SU-DHL-6 (cell line): Measurements from ENCODE around the gene ABCA3.

Experiments used
- H2AFZ ChIP-seq: fragments of 200-600 bp; sonication (generic); 2 replicates; pipeline ENCODE4 v1.6.1; 2014; ENCODE audit warnings: low read depth, mild to moderate bottlenecking, moderate library complexity, mixed read lengths, antibody characterized with exemption, low read length; ENCODE audit not compliant: severe bottlenecking
- H3F3A ChIP-seq: fragments of 200-600 bp; shearing (Covaris generic); 2 replicates; pipeline ENCODE4 v1.6.0; 2016; ENCODE audit warnings: antibody characterized with exemption, mild to moderate bottlenecking; ENCODE audit not compliant: insufficient read depth
- H3K27ac ChIP-seq: fragments of 200-600 bp; sonication (generic); 2 replicates; pipeline ENCODE4 v1.5.1; 2016; ENCODE audit warnings: low read depth, mild to moderate bottlenecking, low read length, moderate library complexity, mixed read lengths
- H3K27me3 ChIP-seq: fragments of 200-600 bp; sonication (generic), shearing (Covaris generic); 2 replicates; pipeline ENCODE4 v1.6.0; 2014; ENCODE audit warnings: mild to moderate bottlenecking, low read length
- H3K36me3 ChIP-seq: fragments of 200-600 bp; sonication (generic); 2 replicates; pipeline ENCODE4 v1.6.1; 2014; ENCODE audit warnings: mild to moderate bottlenecking, low read length, mixed read lengths
- H3K4me2 ChIP-seq: fragments of 300-600, 200-600 bp; shearing (Covaris generic), sonication (generic); 2 replicates; pipeline ENCODE4 v1.6.0; 2014; ENCODE audit warnings: low read length, low read depth, mild to moderate bottlenecking; ENCODE audit not compliant: poor library complexity, severe bottlenecking
- H3K4me3 ChIP-seq: fragments of 200-600 bp; sonication (generic); 2 replicates; pipeline ENCODE4 v1.5.1; 2014; ENCODE audit warnings: antibody characterized with exemption, low read length, mild to moderate bottlenecking, mixed read lengths; ENCODE audit not compliant: insufficient read depth, poor library complexity, severe bottlenecking
- H3K79me2 ChIP-seq: fragments of 200-600 bp; sonication (generic); 2 replicates; pipeline ENCODE4 v1.6.1; 2014; ENCODE audit warnings: mild to moderate bottlenecking, low read length, moderate library complexity; ENCODE audit not compliant: insufficient read depth
- H3K9ac ChIP-seq: fragments of 200-600 bp; sonication (generic); 2 replicates; pipeline ENCODE4 v1.7.0; 2014; ENCODE audit warnings: mild to moderate bottlenecking, low read length
- H3K9me2 ChIP-seq: fragments of 200-600 bp; sonication (generic); replicated peaks from 2 replicates; pipeline ENCODE4 v1.6.1; 2014; ENCODE audit warnings: low read length; ENCODE audit not compliant: insufficient read depth
- H3K9me3 ChIP-seq: fragments of 200-600 bp; sonication (generic); 2 replicates; pipeline ENCODE4 v1.6.1; 2014; ENCODE audit warnings: low read length, mixed read lengths; ENCODE audit not compliant: insufficient read depth
- H4K20me1 ChIP-seq: fragments of 200-600 bp; sonication (generic); 2 replicates; pipeline ENCODE4 v1.6.1; 2014; ENCODE audit warnings: low read depth, mild to moderate bottlenecking, antibody characterized with exemption, low read length, moderate library complexity, mixed read lengths
- CTCF ChIP-seq: fragments of 200-600 bp; sonication (generic); IDR thresholded peaks from one replicate; pipeline ENCODE4 v1.5.1; 2017; ENCODE audit warnings: antibody characterized with exemption, mild to moderate bottlenecking, low read length, moderate library complexity; ENCODE audit not compliant: insufficient read depth, poor library complexity, severe bottlenecking
- EZH2phosphoT487 ChIP-seq: fragments of 200-600 bp; sonication (generic), shearing (Covaris generic); conservative IDR thresholded peaks from 2 replicates; pipeline ENCODE4 v1.6.1; 2018; ENCODE audit warnings: mild to moderate bottlenecking, antibody characterized with exemption, low read length, moderate library complexity, mixed read lengths

Gene ABCA3

DNA sequence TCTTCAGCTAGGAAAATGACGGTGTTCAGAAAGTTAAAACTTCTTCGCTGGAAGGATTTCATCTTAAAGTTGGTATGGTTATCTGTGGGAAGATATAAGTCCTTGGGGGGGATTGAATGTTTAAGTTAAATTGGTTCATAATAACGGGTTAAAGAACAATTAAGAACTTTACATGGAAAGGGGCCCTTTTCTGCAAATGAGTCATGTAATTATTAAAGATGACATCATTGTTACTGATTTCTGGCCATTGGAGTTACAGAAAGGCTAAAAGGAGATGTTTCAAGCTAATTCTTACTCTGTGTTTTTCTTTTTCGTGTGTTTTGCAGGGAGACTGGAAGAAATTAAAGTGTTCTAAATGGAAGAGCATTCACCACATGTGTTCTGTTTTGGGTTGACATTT lies 20.6 kb upstream of the ABCA3 start:
- Histone ChIP-seq H3K9ac (no peak overlapping the region), H3K27ac (no peak overlapping the region), H2AFZ (no peak overlapping the region), H3K4me2 (no peak overlapping the region), H3K36me3 (no peaks in the 10 kb centered on the region), H3K79me2 (no peaks in the 10 kb centered on the region), H3K4me3 (no peak overlapping the region), H3F3A (no peaks in the 10 kb centered on the region), H3K9me2 (no peaks in the 10 kb centered on the region), H4K20me1 (no peaks in the 10 kb centered on the region), H3K27me3 (no peaks in the 10 kb centered on the region), H3K9me3 (peaks cover 10% of the 10 kb centered on the region; the same call in 1 of the 2 replicates)
- no peak for TF ChIP-seq CTCF
- no peak for TF ChIP-seq EZH2phosphoT487

- Histone ChIP-seq H2AFZ (no peak overlapping the region), H3K4me2 (no peak overlapping the region), H3K9ac (no peak overlapping the region), H4K20me1 (no peaks in the 10 kb centered on the region), H3K27ac (no peak overlapping the region), H3K9me3 (peaks cover 10% of the 10 kb centered on the region; the same call in 1 of the 2 replicates), H3K9me2 (no peaks in the 10 kb centered on the region), H3K36me3 (no peaks in the 10 kb centered on the region), H3K4me3 (no peak overlapping the region), H3F3A (no peaks in the 10 kb centered on the region), H3K27me3 (no peaks in the 10 kb centered on the region), H3K79me2 (no peaks in the 10 kb centered on the region)
- TF ChIP-seq CTCF: no peak
- TF ChIP-seq EZH2phosphoT487: no peak
Observed at GRCh38 chr16:2359919-2360318, 19.4 kb upstream of the ABCA3 start.

GRCh38 chr16:2358811-2359210 lies 18.3 kb upstream of the ABCA3 start:
- Histone ChIP-seq H3K27ac (no peak overlapping the region), H4K20me1 (no peaks in the 10 kb centered on the region), H3K27me3 (no peaks in the 10 kb centered on the region), H3K9ac (no peak overlapping the region), H3K4me2 (no peak overlapping the region), H3K79me2 (no peaks in the 10 kb centered on the region), H3K36me3 (no peaks in the 10 kb centered on the region), H3K9me3 (peaks cover 10% of the 10 kb centered on the region; the same call in 1 of the 2 replicates), H3K4me3 (no peak overlapping the region), H2AFZ (no peak overlapping the region), H3F3A (no peaks in the 10 kb centered on the region), H3K9me2 (no peaks in the 10 kb centered on the region)
- TF ChIP-seq CTCF (no peak), EZH2phosphoT487 (no peak)

GRCh38 chr16:2357331-2357730 lies 16.8 kb upstream of the ABCA3 start:
- H3K9me2 ChIP-seq: no peaks in the 10 kb centered on the region
- no peaks in the 10 kb centered on the region for H3K36me3 ChIP-seq
- no peaks in the 10 kb centered on the region for H3K27me3 ChIP-seq
- peaks cover 10% of the 10 kb centered on the region; the same call in 1 of the 2 replicates for H3K9me3 ChIP-seq
- no peaks in the 10 kb centered on the region for H3K79me2 ChIP-seq
- TF ChIP-seq EZH2phosphoT487: no peak
- no peak for TF ChIP-seq CTCF
- no peak overlapping the region for H3K4me2 ChIP-seq
- H3F3A ChIP-seq: no peaks in the 10 kb centered on the region
- H3K4me3 ChIP-seq: no peak overlapping the region
- H2AFZ ChIP-seq: no peak overlapping the region
- H4K20me1 ChIP-seq: no peaks in the 10 kb centered on the region
- no peak overlapping the region for H3K9ac ChIP-seq
- H3K27ac ChIP-seq: no peak overlapping the region
